ENCODE measurements around the gene CCDC18.
"Not testable (repeated sequence)": the region's sequence is repeated elsewhere in the genome, so short reads cannot be mapped to it uniquely, and the experiment has no call there.

The CCDC18 gene

DNA sequence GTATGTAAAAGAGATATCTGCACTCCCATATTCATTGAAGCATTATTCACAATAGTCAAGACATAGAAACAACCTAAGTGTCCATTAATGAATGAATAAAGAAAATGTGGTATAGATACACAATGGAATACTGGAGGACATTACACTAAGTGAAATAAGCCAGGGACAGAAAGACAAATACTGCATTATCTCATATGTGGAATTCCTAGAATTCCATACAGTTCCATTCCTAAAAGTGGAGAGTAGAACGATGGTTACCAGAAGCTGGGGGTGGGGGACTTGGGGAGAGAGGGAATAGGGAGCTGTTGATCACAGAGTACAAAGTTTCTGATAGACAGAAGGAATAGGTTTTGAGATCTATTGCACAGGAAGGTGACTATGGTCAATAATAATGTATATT is 7.7 kb upstream of the CCDC18 start:
- DNase-seq, result no peak

DNA sequence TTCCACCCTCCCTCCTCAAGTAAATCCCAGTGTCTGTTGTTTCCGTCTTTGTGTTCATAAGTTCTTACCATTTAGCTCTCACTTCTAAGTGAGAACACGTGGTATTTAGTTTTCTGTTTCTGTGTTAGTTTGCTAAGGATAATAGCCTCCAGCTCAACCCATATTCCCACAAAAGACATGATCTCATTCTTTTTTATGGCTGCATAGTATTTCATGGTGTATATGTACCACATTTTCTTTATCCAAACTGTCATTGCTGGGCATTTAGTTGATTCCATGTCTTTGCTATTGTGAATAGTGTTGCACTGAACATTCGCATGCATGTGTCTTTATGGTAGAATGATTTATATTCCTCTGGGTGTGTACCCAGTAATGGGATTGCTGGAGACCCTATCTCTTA is 5.9 kb upstream of the CCDC18 start:
- DNase-seq, result not testable (repeated sequence)

DNA sequence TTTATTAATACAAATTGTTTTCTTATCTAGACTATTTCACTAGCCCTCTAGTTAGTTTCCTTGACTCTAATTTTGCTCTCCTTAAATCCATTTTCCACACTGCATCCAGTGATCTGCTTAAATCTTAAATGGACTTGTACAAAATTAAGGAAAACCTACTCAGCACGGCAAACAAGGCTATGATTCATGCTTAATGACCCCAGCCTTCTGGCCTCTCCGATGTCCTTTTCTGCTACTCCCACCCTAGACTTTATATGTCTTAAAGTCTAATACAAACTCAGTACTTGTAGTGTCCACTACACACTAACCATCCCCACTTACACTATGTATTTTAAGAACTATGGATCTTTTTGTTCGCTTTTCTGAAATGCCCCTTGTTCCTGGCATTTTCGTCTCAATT is 2.5 kb upstream of the CCDC18 start:
- no peak for DNase-seq

DNA sequence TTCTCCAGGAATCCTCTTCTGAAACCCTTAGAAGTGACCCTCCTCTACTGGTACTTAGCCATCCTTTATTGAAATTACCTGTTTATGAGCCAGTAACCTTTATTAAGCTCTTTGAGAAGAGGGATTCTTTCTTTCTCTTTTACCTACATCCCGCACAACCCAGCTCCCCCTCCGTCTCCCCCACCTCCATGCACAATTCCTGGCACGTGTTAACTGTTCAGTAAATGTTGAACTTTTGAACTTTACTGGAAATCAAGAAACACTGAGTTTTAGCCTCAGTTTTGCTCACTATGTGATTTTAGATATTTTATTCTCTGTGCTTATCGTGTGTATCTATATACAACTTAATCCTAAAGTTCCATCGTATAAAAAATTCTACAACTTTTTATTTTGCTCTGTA is 2.1 kb upstream of the CCDC18 start:
- DNase-seq, result no peak

DNA sequence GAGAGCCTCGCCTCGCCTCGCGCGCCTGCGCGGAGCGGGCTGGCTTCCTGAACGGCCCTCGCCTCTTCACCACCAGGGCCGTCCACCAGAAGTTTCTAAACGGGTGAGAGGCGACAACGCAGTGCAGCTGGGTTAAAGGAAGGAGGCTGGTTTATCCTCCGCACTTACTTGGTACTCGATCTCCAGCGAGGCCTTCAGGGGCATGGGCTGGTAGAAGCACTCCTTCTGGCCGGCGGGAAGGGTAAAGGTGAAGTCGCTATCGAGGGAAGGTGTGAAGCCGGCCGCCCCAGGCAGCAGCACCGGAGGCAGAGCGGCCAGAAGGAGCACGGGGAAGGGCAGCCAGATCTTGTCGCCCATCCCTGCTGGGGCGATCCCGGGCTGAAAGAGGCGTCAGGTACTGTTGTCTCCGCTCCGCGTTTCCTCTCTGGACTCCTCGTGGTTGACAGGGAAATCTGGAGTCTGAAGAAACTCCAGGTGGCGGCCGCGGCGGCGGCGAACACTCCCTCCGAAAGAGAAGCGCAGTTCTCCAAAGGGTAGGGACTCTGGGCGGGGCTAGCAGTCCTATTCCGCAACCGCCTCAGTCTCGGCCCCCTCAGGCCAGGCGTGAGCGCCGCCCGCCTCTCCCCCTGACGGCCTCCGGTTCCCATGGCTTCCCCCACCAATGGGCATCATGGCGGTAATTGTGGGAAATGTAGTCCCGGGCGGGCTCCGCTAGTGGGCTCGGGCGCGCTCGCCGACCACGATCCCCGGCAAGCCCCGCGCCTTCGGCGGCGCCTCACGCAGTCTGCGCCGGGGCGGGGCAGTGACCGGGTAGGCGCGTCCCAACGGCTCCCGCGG is 420 bp upstream of the CCDC18 start, which contains the start of gene TMED5:
Gene TMED5, minus strand, starts transcription at position 528 of the 837 bp plus-strand sequence. Its CDS starts 171 bp downstream, at position 357.
- DNase-seq, result peak; percentile 93

DNA sequence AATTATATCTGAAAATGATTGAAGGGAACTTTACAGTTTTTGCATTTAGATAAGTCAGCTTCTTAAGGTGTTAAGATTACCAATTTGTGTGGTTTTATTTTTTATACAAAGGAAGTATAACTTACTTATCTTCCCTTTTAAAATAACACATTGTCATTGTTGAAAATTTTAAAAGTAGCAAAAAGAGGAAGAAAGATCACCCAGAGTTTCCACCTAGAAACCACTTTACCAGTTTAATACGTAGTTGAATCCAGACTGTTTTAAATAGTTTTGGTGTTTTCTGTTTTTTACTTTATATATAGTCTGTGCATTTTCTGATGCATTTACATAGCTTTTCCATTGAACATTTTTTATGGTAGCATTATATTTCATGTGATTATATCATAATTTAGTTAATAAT is 6.1 kb downstream of the CCDC18 start:
- no peak for DNase-seq

DNA sequence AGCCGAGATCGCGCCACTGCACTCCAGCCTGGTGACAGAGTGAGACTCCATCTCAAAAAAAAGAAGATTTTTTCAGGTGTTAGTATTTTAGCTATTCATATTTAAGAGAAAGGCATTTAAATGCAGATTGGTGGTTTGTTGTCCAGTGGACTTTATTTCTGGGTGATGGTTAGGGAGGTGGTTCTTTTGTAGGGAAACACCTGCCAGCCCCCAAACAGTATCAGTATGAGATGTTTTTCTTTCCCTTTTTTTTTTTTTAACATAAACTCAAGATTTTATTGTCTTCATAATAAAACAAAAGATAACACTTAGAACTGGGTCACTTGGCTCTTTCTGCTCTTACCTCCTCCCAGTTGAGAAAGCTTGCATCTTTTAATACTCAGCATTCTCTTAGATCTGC is 9.9 kb downstream of the CCDC18 start:
- DNase-seq, result no peak

DNA sequence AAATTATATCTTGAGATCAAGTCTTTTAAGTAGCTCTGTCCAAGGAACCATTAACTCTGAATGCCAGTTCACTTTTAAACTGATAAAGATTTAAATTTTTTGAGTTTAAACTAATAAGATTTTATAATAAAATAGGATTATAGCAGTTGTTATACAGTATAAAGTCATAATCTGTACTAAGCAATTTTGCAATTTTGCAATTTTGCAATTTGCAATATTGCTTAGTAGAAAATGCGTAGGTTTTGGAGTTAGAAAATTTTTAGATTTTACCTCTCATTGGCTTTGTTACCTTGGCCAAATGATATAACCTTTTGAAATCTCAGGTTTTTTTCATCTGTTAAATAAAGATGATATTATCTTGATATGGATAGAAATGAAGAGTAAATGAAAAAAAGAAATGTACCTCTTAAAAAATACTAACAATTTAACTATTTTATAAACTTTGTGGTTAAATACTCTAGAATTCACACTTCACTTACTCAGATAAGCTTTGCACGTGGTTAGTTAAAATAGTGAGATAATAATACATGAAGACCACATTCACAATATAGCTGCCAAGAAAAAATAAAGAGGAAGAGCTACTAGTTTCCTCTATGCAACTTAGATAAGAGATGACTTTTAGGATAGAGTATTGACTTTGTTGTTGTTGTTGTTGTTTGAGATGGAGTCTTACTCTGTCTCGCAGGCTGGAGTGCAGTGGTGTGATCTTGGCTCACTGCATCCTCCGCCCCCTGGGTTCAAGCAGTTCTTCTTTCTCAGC is 13.9 kb downstream of the CCDC18 start:
- no peak for DNase-seq

DNA sequence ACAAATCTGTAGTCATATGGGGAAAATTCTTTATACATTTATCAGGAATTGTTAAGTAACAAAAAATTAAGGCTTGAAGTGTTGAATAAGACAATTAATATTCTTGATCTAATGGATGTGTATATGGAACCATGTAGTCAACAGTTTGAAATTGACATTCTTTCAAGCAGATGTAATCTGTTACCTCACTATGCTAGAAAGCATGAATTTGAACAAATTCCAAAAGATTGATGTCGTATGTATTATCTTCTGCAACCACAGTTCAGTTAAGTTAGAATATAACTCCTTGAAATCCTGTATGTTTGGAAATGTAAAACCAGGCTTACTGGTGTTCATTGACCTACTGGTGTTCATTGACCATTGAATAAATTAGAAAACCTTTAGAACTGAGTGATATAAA is 16.1 kb downstream of the CCDC18 start:
- DNase-seq, result no peak

DNA sequence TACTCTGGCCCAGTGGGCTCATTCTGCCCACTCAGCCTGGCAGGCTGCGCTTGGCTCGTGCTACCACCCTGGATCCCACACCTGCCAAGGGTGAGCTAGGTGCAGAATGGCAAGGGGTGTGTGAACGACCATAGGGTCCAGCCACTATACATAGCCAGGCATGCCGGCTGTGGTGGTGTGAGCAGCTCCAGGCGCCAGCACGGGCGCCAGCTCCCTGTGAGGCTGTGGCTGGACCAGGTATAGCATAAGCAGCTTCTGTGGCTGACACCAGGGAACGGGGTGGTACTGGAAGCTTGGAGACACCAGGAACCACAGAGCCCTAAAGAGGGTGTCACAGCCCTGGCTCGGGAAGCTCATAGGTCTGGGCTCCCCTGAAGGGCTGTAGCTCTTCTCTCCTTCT is 18.6 kb downstream of the CCDC18 start:
- DNase-seq, result no peak

DNA sequence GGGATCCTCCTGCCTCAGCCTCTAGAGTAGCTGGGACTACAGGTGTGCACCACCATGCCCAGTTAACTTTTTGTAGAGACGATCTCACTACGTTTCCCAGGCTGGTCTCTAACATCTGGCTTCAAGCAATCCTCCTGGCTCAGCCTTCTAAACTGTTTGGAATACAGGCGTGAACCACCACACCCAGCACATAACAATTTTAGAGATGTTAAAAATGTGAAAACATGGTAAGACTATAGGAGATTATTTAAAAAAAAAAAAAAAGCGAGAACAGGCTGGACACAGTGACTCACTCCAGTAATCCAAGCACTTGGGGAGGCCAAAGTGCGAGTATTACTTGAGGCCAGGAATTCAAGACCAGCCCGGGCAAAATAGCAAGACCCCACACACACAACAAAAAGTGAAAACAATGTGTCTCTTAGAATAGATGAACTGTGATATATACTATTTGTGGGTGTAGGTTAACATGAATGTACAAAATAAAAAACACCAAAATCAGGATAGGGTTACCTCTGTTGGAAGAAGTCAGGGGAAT is 19.6 kb downstream of the CCDC18 start:
- no peak for DNase-seq

DNA sequence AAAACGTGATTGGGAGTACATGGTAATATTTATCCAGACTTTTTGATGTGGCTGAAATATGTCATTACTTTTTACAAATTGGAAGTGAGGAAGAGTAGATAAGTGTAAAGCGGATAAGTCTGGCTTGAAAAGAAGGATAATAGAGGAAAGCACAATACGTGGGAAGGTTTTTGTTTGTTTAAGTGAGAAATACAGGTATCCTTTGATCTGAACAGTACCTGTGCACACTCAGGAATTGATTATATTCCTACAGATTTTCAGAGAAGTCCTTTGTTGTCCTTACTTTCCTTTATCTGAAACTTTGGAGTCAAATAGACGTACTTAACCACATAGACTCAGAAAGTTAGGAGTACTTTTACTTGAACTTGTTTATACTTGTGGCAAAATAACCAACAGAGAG is 20.2 kb downstream of the CCDC18 start:
- DNase-seq, result no peak

DNA sequence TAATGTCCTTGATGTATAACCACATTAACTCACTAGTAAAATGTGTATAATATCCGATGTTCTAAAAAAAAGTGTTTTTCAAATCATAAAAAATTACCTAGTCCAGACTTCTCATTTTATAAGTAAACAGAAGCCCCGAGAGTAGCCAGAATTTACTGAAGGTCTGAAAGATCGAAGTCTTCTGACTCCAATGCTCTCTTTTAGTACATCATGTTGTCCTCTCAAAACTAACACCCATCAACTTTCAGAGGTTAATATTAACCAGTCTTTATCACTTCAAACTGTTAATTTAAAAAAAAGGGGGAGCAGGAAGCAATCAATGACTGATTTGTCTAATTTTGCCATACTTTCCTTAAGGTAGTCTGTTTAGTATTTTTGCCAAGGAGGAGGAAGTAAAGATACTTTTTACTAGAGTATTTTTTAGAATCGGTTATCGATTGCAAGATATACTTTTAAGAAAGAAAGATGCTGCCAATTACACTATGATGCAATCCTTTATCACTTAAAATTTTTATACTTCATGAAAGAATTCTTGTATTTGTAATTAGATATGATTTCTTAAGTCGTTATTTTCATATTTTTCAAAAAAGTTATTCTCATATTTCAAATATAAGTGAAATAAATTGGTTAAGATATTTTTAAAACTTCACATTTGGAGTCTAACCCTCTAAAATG is 25.5 kb downstream of the CCDC18 start:
- DNase-seq, result no peak

DNA sequence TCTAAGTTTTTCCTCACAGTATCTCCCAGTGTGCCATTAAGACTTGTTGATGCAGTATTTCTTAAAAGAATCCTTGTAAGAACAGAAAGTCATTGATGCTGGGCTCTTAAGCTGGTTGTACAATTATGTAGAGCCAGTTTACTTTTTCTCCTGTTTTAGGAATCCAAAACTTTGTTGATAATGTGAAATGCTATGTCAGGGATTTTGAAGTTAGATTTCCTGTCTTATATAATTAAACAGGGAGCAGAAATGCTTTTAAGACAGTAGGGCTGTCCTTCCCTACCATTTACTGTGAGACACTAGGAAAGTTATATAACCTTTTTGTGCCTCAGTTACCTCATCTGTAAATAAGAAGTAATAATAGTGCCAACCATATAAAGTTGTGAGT is 26.0 kb downstream of the CCDC18 start:
- DNase-seq, result no peak

DNA sequence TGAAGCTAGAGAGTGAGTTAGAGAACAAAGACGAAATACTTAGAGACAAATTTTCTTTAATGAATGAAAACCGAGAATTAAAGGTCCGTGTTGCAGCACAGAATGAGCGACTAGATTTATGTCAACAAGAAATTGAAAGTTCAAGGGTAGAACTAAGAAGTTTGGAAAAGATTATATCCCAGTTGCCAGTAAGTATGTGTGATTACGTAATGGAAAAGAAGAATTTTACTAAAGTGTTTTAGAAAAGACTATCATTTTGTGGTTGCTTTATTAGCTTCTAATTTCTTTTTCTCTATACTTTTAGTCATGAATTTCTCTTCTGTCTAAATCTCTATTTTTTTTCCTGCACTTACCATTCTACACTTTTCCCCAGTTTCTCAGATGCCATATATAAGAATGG is 26.7 kb downstream of the CCDC18 start:
- no peak for DNase-seq

DNA sequence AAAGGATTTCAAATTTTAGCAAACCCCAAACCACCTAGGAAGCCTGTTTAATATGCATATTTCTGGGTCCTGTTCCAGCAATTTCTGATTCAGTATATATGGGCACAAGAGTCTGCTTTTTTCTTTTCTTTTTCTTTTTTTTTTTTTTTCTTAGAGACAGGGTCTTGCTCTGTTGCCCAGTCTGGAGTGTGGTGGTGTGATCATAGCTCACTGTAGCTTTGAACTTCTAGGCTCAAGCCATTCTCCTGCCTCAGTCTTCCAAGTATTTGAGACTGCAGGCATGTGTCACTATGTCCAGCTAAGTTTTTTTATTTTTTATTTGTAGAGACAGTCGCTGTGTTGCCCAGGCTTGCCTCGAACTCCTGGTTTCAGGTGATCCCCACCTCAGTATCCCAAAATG is 34.8 kb downstream of the CCDC18 start:
- DNase-seq, result no peak

DNA sequence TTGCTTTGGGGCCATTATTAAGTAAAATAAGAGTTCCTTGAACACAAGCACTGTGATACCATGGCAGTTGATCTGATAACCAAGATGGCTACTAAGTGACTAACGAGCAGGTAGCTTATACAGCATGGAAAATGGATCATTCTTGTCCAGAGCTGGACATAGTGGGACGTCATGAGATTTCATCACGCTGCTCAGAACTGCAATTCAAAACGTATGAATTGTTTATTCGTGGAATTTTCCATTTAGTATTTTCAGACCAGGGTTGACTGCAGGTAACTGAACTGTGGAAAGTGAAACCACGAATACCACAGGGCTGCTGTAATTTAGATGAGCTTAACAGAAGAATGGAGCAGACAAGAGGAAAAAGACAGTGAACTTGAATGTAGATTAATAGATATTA is 38.9 kb downstream of the CCDC18 start:
- no peak for DNase-seq

DNA sequence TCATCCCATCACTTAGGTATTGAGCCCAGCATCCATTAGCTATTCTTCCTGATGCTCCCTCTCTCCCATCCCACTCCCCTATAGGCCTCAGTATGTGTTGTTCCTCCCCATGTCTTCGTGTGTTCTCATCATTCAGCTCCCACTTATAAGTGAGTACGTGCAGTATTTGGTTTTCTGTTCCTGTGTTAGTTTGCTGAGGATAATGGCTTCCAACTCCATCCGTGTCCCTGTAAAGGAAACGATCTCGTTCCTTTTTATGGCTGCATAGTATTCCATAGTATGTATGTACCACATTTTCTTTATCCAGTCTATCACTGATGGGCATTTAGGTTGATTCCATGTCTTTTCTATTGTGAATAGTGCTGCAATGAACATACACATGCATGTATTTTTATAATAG is 40.2 kb downstream of the CCDC18 start:
- not testable (repeated sequence) for DNase-seq

DNA sequence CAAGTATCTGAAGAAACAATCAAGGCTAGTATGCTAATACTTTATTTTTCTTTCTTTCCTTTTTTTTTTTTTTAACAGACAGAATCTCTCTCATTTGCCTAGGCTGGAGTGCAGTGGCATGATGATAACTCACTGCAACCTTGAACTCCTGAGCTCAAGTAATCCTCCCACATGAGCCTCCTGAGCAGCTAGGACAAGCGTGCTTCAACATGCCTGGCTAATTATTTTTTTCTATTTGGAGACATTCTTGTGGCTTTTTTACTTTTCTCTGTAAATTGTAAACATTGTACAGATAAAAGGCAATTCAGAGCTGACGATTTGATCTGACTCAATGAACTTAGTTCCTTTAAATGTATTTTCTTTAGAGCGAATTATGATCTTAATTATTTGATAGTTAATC is 41.4 kb downstream of the CCDC18 start:
- DNase-seq, result no peak

DNA sequence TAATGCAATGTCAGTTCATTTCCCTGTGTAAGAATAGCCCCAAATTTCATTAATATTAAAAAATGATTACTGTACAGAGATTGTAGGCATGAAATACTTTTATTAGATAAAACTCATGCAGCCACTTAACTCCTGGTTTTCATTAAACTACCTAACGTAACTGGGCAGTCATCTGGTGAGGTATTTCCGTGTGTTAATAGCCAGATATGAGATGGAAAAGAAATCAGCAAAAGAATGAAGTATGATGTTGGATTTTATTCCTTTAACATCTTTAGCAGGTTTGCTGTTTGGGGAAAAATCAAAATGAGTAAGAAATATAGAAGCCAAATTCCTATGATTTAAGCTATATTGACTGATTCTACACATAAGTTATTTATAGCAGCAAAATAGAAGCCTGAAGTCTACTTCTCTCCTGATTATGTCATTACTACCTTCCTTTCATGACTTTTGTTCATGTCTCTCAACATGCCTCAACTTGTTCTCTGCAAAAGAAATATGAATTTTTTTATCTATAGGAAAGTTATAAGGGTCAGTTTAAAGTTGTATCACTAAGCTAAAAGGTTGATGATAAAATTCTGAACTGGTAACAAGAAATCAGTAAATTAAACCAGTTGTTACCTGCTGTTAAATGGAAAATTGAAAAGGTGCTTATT is 42.6 kb downstream of the CCDC18 start:
- no peak for DNase-seq

DNA sequence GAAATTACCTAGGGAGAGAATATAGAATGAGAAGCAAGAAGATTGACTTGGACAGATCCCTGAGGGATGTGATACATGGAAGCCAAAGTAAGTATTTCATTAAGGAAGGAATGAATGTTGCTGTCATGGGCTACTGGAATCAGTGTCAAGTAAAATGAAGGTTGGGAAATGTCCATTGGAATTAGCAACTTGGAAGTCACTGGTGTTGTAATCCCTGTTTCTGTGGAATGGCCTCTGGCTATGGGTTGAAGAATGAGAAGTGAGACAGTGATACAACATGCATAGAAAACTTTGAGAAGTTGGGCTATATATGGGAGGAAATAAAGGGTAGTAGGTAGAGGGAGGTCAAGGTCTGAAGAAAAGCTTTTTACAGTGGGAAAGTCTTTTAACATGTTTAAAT is 54.7 kb downstream of the CCDC18 start:
- no peak for DNase-seq

DNA sequence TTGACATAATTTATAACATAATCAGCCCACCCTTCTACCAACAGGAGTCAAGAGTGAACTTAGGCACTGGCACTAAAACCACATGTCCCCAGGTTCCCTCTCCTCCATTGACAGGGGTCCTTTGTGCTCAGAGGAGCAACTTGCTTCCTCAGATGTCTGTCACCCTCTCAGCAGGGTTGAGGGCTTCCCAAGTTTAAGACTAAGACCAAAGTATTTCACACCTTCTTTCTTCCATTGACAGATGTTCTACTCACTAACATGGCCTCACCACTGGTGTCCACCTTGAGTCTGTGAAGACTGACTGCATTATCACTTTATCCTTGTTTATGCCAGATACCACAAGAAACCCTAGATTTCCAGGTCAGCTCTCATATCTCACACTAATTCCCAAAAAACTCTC is 56.5 kb downstream of the CCDC18 start:
- DNase-seq, result no peak

DNA sequence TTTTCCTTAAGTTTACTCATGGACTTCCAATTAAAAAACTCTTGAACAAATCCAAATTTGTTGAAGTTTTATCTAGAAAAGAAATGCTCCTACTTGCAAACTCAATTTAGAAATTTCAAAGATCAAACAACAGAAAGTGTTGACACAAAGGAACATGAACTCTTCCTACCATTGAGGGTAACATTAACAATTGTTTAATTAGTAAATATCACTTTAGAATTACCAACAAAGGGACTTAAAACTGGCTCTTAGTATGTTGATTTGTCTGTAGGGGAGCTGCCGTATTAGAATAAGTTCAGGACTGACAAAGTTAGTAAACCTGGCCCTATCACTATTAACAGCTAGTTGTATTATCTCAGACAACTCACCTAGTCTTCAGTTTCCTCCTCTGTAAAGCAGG is 57.9 kb downstream of the CCDC18 start:
- no peak for DNase-seq

Data from activated CD4-positive, alpha-beta T cell treated with anti-CD3 and anti-CD28 coated beads for 1 hour (primary cell).